Hepatocyte (in vitro differentiated cells): Measurements from ENCODE around the gene KLHL5.

Experiments
- EZH2 ChIP-seq: fragments of 200-600 bp; sonication (generic); IDR thresholded peaks from 2 replicates; pipeline ENCODE4 v1.6.1; 2016; ENCODE audit warnings: antibody characterized with exemption, mild to moderate bottlenecking, borderline replicate concordance
- EZH2phosphoT487 ChIP-seq: fragments of 200-600 bp; sonication (generic); IDR thresholded peaks from one replicate; pipeline ENCODE4 v1.6.1; 2018; ENCODE audit warnings: antibody characterized with exemption, mild to moderate bottlenecking, low read depth, moderate library complexity; ENCODE audit not compliant: unreplicated experiment, severe bottlenecking
- TF ChIP-seq, protein P1 (sequence below): fragments of 200-600 bp; sonication (generic); IDR thresholded peaks from 2 replicates; pipeline ENCODE4 v1.5.1; 2016; ENCODE audit warnings: antibody characterized with exemption, mild to moderate bottlenecking; ENCODE audit not compliant: poor library complexity

DNA sequence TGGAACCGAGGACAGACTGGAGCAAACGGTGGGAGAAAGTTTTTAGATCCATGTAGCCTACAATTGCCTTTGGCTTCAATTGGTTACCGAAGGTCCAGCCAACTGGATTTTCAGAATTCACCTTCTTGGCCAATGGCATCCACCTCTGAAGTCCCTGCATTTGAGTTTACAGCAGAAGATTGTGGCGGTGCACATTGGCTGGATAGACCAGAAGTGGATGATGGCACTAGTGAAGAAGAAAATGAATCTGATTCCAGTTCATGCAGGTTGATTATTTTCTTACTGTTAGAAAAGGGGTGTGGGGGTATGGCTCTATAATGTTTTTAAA is 702 bp downstream of the KLHL5 start:
- TF ChIP-seq EZH2, result no peak
- TF ChIP-seq, protein P1, sequence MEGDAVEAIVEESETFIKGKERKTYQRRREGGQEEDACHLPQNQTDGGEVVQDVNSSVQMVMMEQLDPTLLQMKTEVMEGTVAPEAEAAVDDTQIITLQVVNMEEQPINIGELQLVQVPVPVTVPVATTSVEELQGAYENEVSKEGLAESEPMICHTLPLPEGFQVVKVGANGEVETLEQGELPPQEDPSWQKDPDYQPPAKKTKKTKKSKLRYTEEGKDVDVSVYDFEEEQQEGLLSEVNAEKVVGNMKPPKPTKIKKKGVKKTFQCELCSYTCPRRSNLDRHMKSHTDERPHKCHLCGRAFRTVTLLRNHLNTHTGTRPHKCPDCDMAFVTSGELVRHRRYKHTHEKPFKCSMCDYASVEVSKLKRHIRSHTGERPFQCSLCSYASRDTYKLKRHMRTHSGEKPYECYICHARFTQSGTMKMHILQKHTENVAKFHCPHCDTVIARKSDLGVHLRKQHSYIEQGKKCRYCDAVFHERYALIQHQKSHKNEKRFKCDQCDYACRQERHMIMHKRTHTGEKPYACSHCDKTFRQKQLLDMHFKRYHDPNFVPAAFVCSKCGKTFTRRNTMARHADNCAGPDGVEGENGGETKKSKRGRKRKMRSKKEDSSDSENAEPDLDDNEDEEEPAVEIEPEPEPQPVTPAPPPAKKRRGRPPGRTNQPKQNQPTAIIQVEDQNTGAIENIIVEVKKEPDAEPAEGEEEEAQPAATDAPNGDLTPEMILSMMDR, result no peak
- no peak for TF ChIP-seq EZH2phosphoT487
